Parathyroid adenoma (tissue), 2 donors: ENCODE results near the gene IGFL3.

ENCODE experiments used
- H2AFZ ChIP-seq: fragments of 300-600 bp; sonication (generic); one replicate; pipeline ENCODE4 v1.7.0; 2017; ENCODE audit warnings: antibody characterized with exemption, mild to moderate bottlenecking
- H3K27ac ChIP-seq: fragments of 300-600 bp; sonication (generic); one replicate; pipeline ENCODE4 v1.7.0; 2017
- H3K27me3 ChIP-seq: fragments of 300-600 bp; sonication (generic); one replicate; pipeline ENCODE4 v1.7.0; 2017; ENCODE audit warnings: low read length; ENCODE audit not compliant: control insufficient read depth, insufficient read depth
- H3K36me3 ChIP-seq: fragments of 300-600 bp; sonication (generic); one replicate; pipeline ENCODE4 v1.7.0; 2017; ENCODE audit warnings: low read length; ENCODE audit not compliant: control insufficient read depth, insufficient read depth
- H3K4me1 ChIP-seq: fragments of 300-600 bp; sonication (generic); one replicate; pipeline ENCODE4 v1.7.0; 2017; ENCODE audit warnings: control low read depth
- H3K4me2 ChIP-seq: fragments of 300-600 bp; sonication (generic); one replicate; pipeline ENCODE4 v1.7.0; 2017; ENCODE audit warnings: low read length
- H3K4me3 ChIP-seq: fragments of 300-600 bp; sonication (generic); one replicate; pipeline ENCODE4 v1.7.0; 2017; ENCODE audit warnings: low read depth, low read length
- H3K79me2 ChIP-seq: fragments of 300-600 bp; sonication (generic); one replicate; pipeline ENCODE4 v1.7.0; 2017; ENCODE audit warnings: control low read depth
- H3K9ac ChIP-seq: fragments of 300-600 bp; sonication (generic); one replicate; pipeline ENCODE4 v1.7.0; 2017; ENCODE audit warnings: mild to moderate bottlenecking
- H3K9me3 ChIP-seq: fragments of 300-600 bp; sonication (generic); one replicate; pipeline ENCODE4 v1.7.0; 2017; ENCODE audit warnings: low read length; ENCODE audit not compliant: control insufficient read depth
- CTCF ChIP-seq: fragments of 300-600 bp; sonication (generic); IDR thresholded peaks from one replicate; pipeline ENCODE4 v1.7.0; 2017; ENCODE audit warnings: antibody characterized with exemption, mild to moderate bottlenecking
- donor health status: primary hyperparathyroidism.

The IGFL3 gene

GRCh38 chr19:46147166-46147740 lies 22.8 kb upstream of the IGFL3 start:
- H3K4me2 ChIP-seq = no peak overlapping the region
- no peak for TF ChIP-seq CTCF

DNA sequence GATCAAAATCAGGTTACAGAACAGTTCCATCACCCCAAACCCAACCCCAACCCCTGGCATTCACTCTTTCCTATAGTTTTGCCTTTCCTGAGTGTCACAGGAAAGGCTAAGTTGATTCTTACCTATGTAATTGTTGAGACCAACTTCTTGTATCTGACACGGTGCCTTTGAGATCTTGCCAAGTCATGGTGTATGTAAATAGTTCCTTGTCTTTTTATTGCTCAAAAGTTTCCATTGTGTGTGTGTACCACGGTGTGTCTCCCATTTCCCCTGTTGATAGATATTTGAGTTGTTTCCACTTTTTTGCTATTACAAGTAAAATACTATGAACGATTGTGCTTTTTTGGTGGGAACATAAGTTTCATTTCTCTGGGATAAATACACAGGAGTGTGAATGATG lies 20.3 kb upstream of the IGFL3 start:
- Histone ChIP-seq H3K4me2 (no peak overlapping the region), H3K4me1 (no peaks in the 10 kb centered on the region), H3K27me3 (no peaks in the 10 kb centered on the region), H3K4me3 (no peak overlapping the region), H3K79me2 (no peaks in the 10 kb centered on the region), H3K36me3 (no peaks in the 10 kb centered on the region), H3K9me3 (no peaks in the 10 kb centered on the region), H3K9ac (no peak overlapping the region), H3K27ac (no peak overlapping the region), H2AFZ (no peak overlapping the region)
- no peak for TF ChIP-seq CTCF

More at GRCh38 chr19:46147166-46147740, 22.8 kb upstream of the IGFL3 start:
- Histone ChIP-seq H3K27ac (no peak overlapping the region), H3K36me3 (no peaks in the 10 kb centered on the region), H3K4me3 (no peak overlapping the region), H3K9ac (no peak overlapping the region), H3K4me1 (no peaks in the 10 kb centered on the region), H3K79me2 (no peaks in the 10 kb centered on the region), H2AFZ (no peak overlapping the region), H3K27me3 (no peaks in the 10 kb centered on the region), H3K9me3 (no peaks in the 10 kb centered on the region)

DNA sequence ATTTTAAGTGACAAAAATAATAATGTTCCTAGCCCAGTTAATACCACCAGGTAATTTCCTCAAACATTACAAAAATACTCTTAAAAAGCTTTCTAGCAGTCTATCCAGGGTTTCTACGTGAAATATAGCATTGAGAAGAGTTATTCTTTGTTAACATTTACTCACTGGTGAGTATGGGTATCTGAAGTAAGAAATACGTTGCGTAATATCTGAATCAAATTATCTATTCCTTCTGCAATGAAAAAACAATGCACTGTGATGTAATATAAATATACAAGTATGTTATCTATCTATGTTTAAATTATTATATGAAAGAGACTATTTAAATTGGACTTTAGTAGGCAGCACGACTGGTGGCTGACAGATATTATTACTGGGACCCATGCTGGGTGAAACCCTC lies 17.8 kb upstream of the IGFL3 start:
- Histone ChIP-seq H3K36me3 (no peaks in the 10 kb centered on the region), H3K9ac (no peak overlapping the region), H2AFZ (no peak overlapping the region), H3K4me3 (no peak overlapping the region), H3K79me2 (no peaks in the 10 kb centered on the region), H3K4me1 (no peaks in the 10 kb centered on the region), H3K4me2 (no peak overlapping the region), H3K9me3 (no peaks in the 10 kb centered on the region), H3K27me3 (no peaks in the 10 kb centered on the region), H3K27ac (no peak overlapping the region)
- no peak for TF ChIP-seq CTCF

- Histone ChIP-seq H3K27ac (no peak overlapping the region), H2AFZ (no peak overlapping the region), H3K36me3 (no peaks in the 10 kb centered on the region), H3K4me2 (no peak overlapping the region), H3K27me3 (no peaks in the 10 kb centered on the region), H3K9ac (no peak overlapping the region), H3K79me2 (no peaks in the 10 kb centered on the region), H3K4me1 (no peaks in the 10 kb centered on the region), H3K4me3 (no peak overlapping the region), H3K9me3 (no peaks in the 10 kb centered on the region)
- TF ChIP-seq CTCF = no peak
Observed at GRCh38 chr19:46141421-46141820, 16.9 kb upstream of the IGFL3 start.

DNA sequence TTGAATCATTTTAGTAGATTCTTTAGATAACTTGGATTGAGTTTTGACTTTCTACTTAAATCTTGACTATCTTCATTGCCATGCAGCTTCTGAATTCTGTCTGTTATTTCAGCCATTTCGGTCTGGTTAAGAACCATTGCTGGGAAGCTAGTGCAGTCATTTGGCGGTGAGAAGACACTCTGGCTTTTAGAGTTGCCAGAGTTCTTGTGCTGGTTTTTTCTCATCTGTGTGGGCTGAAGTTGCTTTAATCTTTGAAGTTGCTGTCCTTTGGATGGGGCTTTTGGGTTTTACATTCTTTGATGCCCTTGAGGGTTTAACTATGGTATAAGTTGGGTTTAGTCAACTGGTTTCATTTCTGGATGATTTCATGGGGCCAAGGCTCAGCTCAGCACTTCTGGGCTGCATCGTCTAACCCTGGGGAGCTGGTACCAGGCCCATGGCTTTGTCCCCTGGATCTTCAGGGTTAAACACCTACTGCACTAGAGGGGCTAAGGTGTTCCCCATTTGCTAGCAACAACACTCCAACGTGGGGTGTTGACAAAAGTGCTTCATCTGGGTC lies 13.5 kb upstream of the IGFL3 start:
- Histone ChIP-seq H3K36me3 (no peaks in the 10 kb centered on the region), H3K79me2 (no peaks in the 10 kb centered on the region), H3K9me3 (no peaks in the 10 kb centered on the region), H3K9ac (no peak overlapping the region), H3K4me3 (no peak overlapping the region), H3K27me3 (no peaks in the 10 kb centered on the region), H3K4me1 (peaks cover 6% of the 10 kb centered on the region), H2AFZ (no peak overlapping the region), H3K4me2 (no peak overlapping the region), H3K27ac (no peak overlapping the region)
- TF ChIP-seq CTCF = no peak
